GM10847 (cell line): ENCODE results near the gene MED27.

Source experiments
- POLR2A ChIP-seq: IDR thresholded peaks from 2 replicates; pipeline ENCODE4 v1.6.1; 2011; ENCODE audit not compliant: insufficient read length; ENCODE audit errors: extremely low read depth

Gene MED27

GRCh38 chr9:131961496-131961880 lies 118.2 kb downstream of the MED27 start:
- TF ChIP-seq POLR2A, result no peak

- TF ChIP-seq POLR2A, result no peak
These were observed 118.7 kb downstream of the MED27 start for GRCh38 chr9:131960851-131961495.

- TF ChIP-seq POLR2A, result no peak
These were observed 119.4 kb downstream of the MED27 start for GRCh38 chr9:131960311-131960710.

- TF ChIP-seq POLR2A, result no peak
These were observed 119.8 kb downstream of the MED27 start for GRCh38 chr9:131959887-131960286.

- no peak for TF ChIP-seq POLR2A
These were observed 120.6 kb downstream of the MED27 start for GRCh38 chr9:131959056-131959455.

GRCh38 chr9:131954299-131954698 lies 125.4 kb downstream of the MED27 start:
- TF ChIP-seq POLR2A, result no peak

GRCh38 chr9:131951905-131952304 lies 127.8 kb downstream of the MED27 start:
- no peak for TF ChIP-seq POLR2A

GRCh38 chr9:131951155-131951554 lies 128.5 kb downstream of the MED27 start:
- no peak for TF ChIP-seq POLR2A

GRCh38 chr9:131950487-131950886 lies 129.2 kb downstream of the MED27 start:
- no peak for TF ChIP-seq POLR2A

GRCh38 chr9:131946180-131946579 lies 133.5 kb downstream of the MED27 start:
- no peak for TF ChIP-seq POLR2A

GRCh38 chr9:131943351-131943841 lies 136.3 kb downstream of the MED27 start:
- no peak for TF ChIP-seq POLR2A

GRCh38 chr9:131942146-131942720 lies 137.4 kb downstream of the MED27 start:
- no peak for TF ChIP-seq POLR2A

GRCh38 chr9:131937451-131937850 lies 142.2 kb downstream of the MED27 start:
- TF ChIP-seq POLR2A, result no peak

- TF ChIP-seq POLR2A, result no peak
These were observed 142.7 kb downstream of the MED27 start for GRCh38 chr9:131936929-131937328.

- no peak for TF ChIP-seq POLR2A
These were observed 145.0 kb downstream of the MED27 start for GRCh38 chr9:131934673-131935072.

GRCh38 chr9:131927091-131927490 lies 152.6 kb downstream of the MED27 start:
- no peak for TF ChIP-seq POLR2A

- TF ChIP-seq POLR2A, result no peak
These were observed 153.2 kb downstream of the MED27 start for GRCh38 chr9:131926360-131926922.

- TF ChIP-seq POLR2A, result no peak
These were observed 153.9 kb downstream of the MED27 start for GRCh38 chr9:131925677-131926177.
